Activated gamma-delta T cell treated with Interleukin-2 at 50 U/mL for 16 hours (primary cell): ENCODE data around the gene CARD14.
A peak's percentile ranks its signal among the peaks of the same experiment; 100 is the strongest.

Source experiments
- DNase-seq: peaks from one replicate; pipeline ENCODE4 v3.0.0-alpha.2; 2020

Gene CARD14

DNA sequence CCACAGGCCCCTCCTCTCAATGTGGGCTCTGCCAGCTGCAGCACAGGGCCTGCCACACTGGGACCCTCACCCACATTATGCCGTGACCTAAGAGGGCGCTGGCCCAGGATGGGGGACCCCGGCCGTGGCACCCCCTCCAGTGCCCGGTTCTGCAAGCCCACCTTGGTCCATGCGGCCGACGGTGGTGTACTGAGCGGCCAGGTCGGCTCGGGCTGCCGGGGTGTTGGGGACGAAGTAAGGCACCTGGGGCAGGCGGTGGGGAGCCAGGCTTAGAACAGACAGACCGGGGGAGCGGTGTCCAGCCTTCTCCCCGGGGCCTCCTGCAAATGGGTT, 43.8 kb downstream of the CARD14 start:
- no peak for DNase-seq

- no peak for DNase-seq
Observed at GRCh38 chr17:80214012-80214877, 44.4 kb downstream of the CARD14 start.

DNA sequence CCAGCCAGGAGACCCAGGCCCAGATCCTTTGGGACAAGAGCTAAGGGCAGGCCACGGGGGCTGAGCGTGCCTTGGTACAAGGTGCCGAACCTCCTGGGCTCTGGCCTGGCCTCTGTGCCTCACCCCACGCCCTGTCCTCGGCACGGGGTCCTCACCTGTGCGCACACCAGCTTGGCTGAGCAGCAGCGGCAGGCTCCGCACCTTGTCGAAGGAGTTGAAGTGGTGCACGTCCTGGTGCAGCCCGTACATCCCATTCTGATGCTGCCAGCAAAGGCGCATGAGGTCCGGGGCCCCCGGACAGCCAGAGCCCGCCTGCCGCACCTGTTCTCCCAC, 45.0 kb downstream of the CARD14 start:
- no peak for DNase-seq

DNA sequence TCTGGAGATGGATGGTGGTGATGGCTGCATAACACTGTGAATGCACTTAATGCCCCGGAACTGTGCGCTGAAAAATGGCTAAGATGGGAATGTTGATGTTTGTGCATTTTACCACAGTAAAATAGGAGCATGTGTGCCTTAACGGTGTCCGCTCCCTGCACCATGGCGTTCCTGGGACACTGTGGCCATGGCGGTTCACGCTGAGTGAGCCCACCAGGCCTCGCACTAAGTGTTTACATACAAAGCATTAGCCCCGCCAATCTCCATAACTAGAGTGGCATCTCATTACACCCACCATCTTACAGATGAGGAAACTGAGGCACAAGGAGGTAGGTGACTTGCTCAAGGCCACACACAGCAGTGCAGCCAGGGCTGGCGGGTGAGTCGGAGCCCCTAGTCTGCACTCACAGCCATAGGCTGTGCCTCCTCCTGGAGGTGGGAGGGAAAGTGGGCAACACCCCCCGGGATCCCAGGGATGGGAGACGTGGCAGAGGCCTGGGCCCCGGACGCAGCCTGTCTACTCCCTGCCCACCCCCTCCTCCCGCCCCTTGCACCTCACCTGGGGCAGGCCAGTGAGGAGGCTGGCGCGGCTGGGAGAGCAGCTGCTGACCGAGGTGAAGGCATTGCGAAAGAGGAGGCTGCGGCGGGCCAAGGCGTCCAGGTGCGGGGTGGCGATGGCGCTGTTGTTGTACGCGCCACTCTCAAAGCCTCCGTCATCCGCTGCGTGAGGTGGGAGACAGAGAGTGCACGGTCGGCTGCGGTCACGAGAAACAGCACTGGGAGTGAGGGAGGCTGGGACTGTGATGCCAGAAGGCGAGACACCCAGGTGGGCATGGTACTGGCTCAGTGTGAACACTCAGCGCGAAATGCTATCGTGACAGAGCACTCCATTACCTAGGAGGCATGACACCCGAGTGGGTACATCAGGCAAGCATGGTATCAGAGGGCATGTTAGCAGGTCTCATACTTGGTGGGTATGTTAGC, 46.9 kb downstream of the CARD14 start:
- DNase-seq, result no peak

DNA sequence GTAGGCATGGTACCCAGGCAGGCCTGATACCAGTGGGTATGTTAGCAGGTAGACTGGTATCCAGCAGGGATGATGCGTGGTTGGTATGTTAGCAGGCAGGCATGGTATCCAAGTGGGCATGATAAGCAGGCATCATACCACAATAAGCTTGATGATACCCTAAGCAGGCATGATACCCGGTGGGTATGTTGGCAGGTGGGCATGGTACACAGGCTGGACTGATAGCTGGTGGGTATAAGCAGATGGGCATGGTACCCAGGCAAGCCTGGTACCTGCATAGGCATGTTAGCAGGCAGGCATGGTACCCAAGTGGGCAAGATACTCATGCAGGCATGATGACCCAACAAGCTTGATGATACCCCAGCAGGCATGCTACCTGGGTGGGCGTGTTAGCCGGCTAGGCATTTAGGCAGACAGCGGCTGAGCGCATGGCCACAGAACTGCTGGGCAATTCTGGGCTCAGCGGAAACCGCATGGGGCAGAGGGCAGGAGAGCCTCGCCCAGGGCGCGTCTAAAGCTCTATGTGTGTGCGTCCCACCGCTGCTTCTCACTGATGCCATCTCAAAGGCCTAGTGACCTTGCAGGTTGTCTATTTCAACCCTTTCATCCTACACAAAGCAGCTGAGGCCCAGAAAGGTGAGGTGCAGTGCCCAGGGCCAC, 48.0 kb downstream of the CARD14 start:
- no peak for DNase-seq

- no peak for DNase-seq
Observed at GRCh38 chr17:80218391-80218790, 48.6 kb downstream of the CARD14 start.

- DNase-seq, result peak; percentile 95
Observed at GRCh38 chr17:80219013-80219762, 49.4 kb downstream of the CARD14 start.

DNA sequence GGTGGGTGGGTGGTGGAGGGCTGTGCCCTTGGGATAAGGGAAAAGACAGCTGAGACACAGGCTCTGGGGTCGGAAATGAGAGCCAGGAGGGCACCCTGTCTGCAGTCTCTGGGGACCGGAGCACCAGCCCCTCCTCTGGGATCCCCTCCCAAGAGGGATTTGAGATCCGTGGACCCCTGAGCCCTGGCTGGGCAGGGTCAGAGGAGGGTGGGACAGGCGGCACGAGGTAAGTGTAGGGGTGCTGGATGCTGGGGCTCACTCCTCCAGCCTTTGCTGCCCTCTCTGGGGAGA, 49.9 kb downstream of the CARD14 start:
- DNase-seq, result no peak

DNA sequence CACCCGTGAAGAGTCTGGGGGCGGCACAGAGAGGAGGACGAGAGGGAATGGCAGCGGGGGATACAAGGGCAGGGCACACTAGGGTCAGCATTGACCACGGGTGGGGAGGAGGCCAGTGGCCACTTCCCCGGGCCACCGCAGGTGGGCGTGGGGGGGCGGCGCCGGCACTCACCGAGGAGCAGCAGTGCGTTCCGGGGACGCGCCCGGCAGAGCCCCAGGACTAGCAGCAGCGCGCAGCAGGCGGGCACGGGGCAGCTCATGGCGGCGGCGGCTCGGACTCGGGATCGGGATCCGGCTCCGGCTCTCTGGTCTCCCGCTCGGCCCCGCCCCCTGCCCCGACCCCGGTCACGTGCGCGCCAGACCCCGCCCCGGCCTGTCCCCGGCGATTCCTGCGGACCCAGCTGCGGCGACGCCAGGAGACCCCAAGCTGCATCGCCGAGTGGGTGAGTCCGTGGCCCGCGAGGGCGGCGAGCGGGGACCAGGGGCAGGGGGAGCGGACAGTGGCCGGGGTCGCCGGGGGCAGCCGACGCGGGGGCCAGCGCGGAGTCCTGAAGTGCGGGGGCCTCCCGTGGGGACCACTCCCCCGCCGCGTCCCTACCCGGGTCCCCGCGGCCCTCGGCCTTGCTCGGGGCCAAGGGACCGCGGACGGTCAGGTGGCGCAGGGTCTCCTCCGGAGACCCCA, 50.4 kb downstream of the CARD14 start, which contains the start of the genes SGSH and SLC26A11:
Gene SGSH (minus strand): TSS at position 280 of the 682 bp plus-strand sequence. CDS start 20 bp downstream, at position 260.
Gene SLC26A11 (plus strand): TSS at position 374 of the 682 bp plus-strand sequence. CDS start 1,134 bp downstream, outside the sequence.
- peak; percentile 46 for DNase-seq

GRCh38 chr17:80220736-80221215, 50.9 kb downstream of the CARD14 start:
- DNase-seq, result no peak

DNA sequence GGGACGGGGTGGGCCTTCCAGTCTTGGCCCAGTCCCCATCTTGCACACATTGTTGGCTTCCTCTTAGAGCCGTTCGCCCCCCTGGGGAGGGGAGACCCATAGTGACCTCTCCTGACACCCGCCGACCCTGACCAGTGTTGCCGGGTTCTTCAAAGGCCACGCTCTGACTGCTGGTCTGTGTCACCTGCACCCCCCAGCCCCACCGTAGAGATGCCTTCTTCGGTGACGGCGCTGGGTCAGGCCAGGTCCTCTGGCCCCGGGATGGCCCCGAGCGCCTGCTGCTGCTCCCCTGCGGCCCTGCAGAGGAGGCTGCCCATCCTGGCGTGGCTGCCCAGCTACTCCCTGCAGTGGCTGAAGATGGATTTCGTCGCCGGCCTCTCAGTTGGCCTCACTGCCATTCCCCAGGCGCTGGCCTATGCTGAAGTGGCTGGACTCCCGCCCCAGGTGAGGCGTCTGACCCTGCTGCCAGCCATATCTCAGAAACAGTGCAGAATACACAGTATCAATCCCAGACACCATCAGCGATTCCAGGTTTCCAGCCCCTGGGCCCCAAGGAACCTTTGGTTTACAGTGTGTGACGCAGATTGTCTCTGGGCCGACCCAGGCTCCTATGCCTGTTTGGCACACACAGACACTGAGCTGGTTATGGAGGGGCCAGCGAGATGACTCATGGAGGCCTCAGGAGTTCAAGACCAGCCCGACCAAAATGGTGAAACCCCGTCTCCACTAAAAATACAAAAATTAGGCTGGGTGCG, 51.7 kb downstream of the CARD14 start:
- no peak for DNase-seq

DNA sequence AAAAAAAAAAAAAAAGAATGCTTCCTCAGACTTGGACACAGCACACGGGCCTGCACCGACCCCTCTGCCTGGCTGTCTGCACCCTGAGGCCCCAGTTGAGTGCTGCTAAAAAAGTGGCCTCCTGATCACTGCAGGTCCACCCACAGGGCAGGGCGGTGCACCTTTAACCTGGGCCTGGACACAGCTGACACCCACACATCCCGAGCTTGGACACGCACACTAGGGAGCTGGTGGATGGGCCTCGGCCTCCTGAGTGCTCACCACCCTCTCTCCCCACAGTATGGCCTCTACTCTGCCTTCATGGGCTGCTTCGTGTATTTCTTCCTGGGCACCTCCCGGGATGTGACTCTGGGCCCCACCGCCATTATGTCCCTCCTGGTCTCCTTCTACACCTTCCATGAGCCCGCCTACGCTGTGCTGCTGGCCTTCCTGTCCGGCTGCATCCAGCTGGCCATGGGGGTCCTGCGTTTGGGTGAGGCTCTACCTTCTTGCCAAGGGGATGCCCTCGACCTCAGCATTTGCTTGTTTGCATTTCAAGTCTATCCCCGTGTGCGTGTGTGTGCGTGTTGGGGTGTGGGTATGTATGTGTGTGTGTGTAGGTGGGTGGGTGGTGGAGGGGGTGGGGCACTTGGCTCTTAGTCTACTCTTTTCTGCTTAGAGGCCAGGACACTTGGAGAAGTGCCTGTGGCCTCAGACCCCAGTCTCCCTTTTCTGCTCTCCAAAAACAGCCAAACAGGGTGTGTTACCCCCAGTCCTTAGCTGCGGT, 52.7 kb downstream of the CARD14 start:
- DNase-seq, result no peak

GRCh38 chr17:80223142-80223815, 53.4 kb downstream of the CARD14 start:
- no peak for DNase-seq

DNA sequence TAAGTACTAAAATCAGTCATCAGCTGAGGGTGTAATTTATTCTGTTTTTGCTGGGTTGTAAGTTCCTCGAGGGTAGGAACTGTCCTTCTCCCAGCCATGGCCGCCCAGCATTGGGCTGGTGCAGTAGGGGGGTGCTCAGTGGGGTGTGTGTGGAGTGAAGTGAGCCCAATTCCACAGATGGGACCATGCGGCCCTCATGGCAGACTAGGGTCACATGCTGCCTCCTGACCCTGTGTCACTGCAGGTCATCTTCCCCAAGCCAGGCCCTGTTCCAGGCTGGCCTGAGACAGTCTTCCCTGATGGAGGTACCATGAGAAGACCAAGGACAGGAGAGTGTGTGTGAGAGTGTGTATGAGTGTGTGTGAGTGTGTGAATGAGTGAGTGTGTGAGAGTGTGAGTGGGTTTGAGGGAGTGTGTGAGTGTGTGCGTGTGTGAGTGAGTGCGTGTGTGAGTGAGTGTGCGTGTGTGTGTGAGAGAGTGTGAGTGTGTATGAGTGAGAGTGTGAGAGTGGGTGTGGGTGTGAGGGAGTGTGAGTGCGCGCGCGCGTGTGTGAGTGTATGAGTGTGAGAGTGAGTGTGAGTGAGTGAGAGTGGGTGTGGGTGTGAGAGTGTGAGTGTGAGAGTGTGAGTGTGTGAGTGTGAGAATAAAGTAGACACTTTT, 54.1 kb downstream of the CARD14 start:
- DNase-seq, result no peak

DNA sequence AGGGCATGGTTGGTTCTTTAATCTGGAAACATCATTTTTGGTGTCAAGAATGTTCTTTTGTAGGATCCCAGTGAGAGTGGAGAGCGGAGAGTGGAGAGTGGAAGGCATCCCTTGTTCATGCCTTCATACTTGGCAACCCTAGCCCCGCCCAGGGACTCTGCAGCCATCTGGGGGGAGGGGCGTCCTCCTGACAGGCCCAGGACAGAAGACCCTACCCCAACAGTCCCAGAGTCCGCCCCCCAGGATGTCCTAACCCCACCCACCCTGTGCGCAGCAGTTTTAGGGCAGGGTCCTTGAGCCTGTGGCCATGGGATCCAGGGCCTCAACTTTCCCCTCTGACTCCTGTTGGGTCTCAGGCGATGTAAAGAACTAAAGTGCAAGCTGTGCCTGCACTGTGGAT, 54.9 kb downstream of the CARD14 start:
- no peak for DNase-seq

DNA sequence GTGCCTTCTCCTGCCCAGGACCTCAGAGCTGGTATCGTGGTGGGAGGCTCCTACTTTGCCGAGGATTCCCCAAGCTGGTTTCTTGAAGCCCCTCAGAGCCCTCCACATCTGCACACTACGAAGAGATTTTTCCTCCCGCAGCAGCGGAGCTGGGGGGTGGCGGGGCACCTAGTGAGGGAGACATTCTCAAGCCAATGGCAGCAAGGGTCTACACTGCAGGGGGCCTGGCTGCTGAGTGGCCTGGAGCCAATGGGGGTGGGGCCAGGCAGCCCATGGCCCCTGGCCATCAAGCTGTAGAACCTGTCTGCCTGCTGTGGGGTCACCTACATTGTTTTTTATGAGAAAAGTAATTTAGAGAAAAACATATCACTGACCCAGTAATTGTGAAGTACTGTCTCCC, 55.4 kb downstream of the CARD14 start:
- DNase-seq, result no peak

GRCh38 chr17:80227156-80227555, 57.3 kb downstream of the CARD14 start:
- DNase-seq, result no peak

GRCh38 chr17:80227666-80228065, 57.8 kb downstream of the CARD14 start:
- no peak for DNase-seq

GRCh38 chr17:80228477-80228876, 58.6 kb downstream of the CARD14 start:
- DNase-seq, result no peak
